T-cell (primary cell): Measurements from ENCODE around the gene KCNA2. TPM values are rescaled to one million over a fixed set of nuclear protein-coding genes. Genes with fewer than 3 reads are reported as not detected.

Source experiments
- ATAC-seq, 4 experiments: fragments of 200-7000 bp in 3 of 4; fragments of 150-1000 bp in 1 of 4; cut with Tn5 transposase; replicated peaks in 1 of 4; 1 replicate in 3 of 4; 2 replicates in 1 of 4; pipeline ENCODE4 v1.10.0; 2021; ENCODE audit warnings: moderate library complexity in 3 of 4, mild to moderate bottlenecking in 2 of 4, moderate number of reproducible peaks in 1 of 4
- CTCF ChIA-PET, 2 donors: fragments of 300-600 bp; sonication (Branson Sonifier 250); formaldehyde crosslinking; loops; one replicate each; lab custom pipeline; 2022; ENCODE audit warnings: antibody characterized with exemption in 2 of 2; lab: Charles Lee
- POLR2A ChIA-PET, 2 donors: fragments of 300-600 bp; sonication (Branson Sonifier 250); formaldehyde crosslinking; loops; one replicate each; lab custom pipeline; 2022; ENCODE audit warnings: antibody characterized with exemption in 2 of 2; lab: Charles Lee
- DNase-seq, 35 experiments: peaks; one replicate each; pipeline versions ENCODE4 v3.0.0 to v3.0.0-alpha.2; 2013 to 2023
- H3K27ac ChIP-seq: one replicate; pipeline ENCODE4 v1.5.1; 2013; ENCODE audit warnings: low read length
- H3K27me3 ChIP-seq, 2 experiments: replicated peaks in 1 of 2; 1 replicate in 1 of 2; 2 replicates in 1 of 2; pipeline versions ENCODE4 v1.6.1 to v1.7.0; 2013; ENCODE audit warnings: low read length in 1 of 2, mixed read lengths in 1 of 2; ENCODE audit not compliant: control insufficient read depth in 2 of 2, insufficient read depth in 2 of 2; ENCODE audit errors: extremely low read depth in 1 of 2
- H3K36me3 ChIP-seq, 2 donors: 1 replicate in 1 of 2; 2 replicates in 1 of 2; pipeline versions ENCODE4 v1.6.1 to v1.7.0; 2013; ENCODE audit warnings: low read length in 1 of 2; ENCODE audit not compliant: control insufficient read depth in 2 of 2, insufficient read depth in 1 of 2; ENCODE audit errors: extremely low read depth in 1 of 2
- H3K4me1 ChIP-seq, 2 experiments: 1 replicate in 1 of 2; 2 replicates in 1 of 2; pipeline versions ENCODE4 v1.6.1 to v1.7.0; 2013; ENCODE audit warnings: low read length in 2 of 2, mixed read lengths in 1 of 2; ENCODE audit not compliant: insufficient read depth in 2 of 2, control insufficient read depth in 1 of 2; ENCODE audit errors: extremely low read depth in 1 of 2
- H3K4me3 ChIP-seq, 2 donors: 1 replicate in 1 of 2; 2 replicates in 1 of 2; pipeline versions ENCODE4 v1.5.1 to v1.7.0; 2013; ENCODE audit warnings: mild to moderate bottlenecking in 2 of 2, low read length in 1 of 2, moderate library complexity in 1 of 2; ENCODE audit not compliant: control insufficient read depth in 1 of 2; ENCODE audit errors: extremely low read depth in 1 of 2
- H3K9me3 ChIP-seq: 2 replicates; pipeline ENCODE4 v1.7.0; 2013
- H3K27ac Mint-ChIP-seq, 2 donors: one replicate each; pipeline ENCODE4 v1.8.0; 2020 to 2021; ENCODE audit warnings: mild to moderate bottlenecking in 2 of 2, mixed read lengths in 2 of 2
- H3K27me3 Mint-ChIP-seq, 2 donors: one replicate each; pipeline ENCODE4 v1.8.0; 2021 to 2022; ENCODE audit warnings: mixed read lengths in 2 of 2
- H3K36me3 Mint-ChIP-seq: one replicate; pipeline ENCODE4 v1.8.0; 2021; ENCODE audit warnings: mixed read lengths
- H3K4me1 Mint-ChIP-seq, 3 donors: one replicate each; pipeline ENCODE4 v1.8.0; 2020 to 2022; ENCODE audit warnings: mixed read lengths in 3 of 3, mild to moderate bottlenecking in 1 of 3
- H3K4me3 Mint-ChIP-seq, 3 donors: one replicate each; pipeline ENCODE4 v1.8.0; 2020 to 2022; ENCODE audit warnings: mild to moderate bottlenecking in 3 of 3, mixed read lengths in 3 of 3, moderate library complexity in 3 of 3
- H3K9me3 Mint-ChIP-seq, 3 donors: one replicate each; pipeline ENCODE4 v1.8.0; 2020 to 2022; ENCODE audit warnings: mixed read lengths in 3 of 3
- WGBS: methylation state at CpG from one replicate; pipeline ENCODE4 v1.1.5; 2013; ENCODE audit warnings: missing lambda C conversion rate; ENCODE audit not compliant: insufficient coverage; 5-methylcytosine and 5-hydroxymethylcytosine counted together
- total RNA-seq, 35 experiments: library from RNA in 6 of 35; stranded (reverse) in 6 of 35; fragments of 120-200 nt in 1 of 35; gene quantifications; one replicate each; pipeline versions ENCODE4 v1.2.1 to v1.2.4 and lab custom pipeline; 2013 to 2026

The KCNA2 gene
- total RNA-seq (1 to 10 TPM in 2 of 5 donors, under 1 TPM in 3; 0.46 to 2.7 (median 0.93) TPM), total RNA-seq (lab: John Stamatoyannopoulos, UW) (0.11 to 7.0 (median 2.0) reads per million in 29 experiments)
- 2.6 TPM for total RNA-seq (2013)

- peaks cover 9 to 30% (median 12%) of the 10 kb centered on the region in 3 donors for H3K4me1 Mint-ChIP-seq
- WGBS = 5% methylated on average over 36 of the region's 41 CpGs
- Histone ChIP-seq H3K36me3 (no peaks in the 10 kb centered on the region), H3K27me3 (peaks cover 22 to 48% of the 10 kb centered on the region in 2 experiments), H3K4me1 (peaks cover 3 to 24% of the 10 kb centered on the region in 2 experiments), H3K27ac (no peak within 1 kb of the TSS), H3K4me3 (peak within 1 kb of the TSS; percentile 51 to 84), H3K9me3 (no peaks in the 10 kb centered on the region)
- no peaks in the 10 kb centered on the region for H3K9me3 Mint-ChIP-seq
- H3K4me3 Mint-ChIP-seq = peak within 1 kb of the TSS; percentile 77 to 83 (median 79)
- peaks cover 9% of the 10 kb centered on the region for H3K36me3 Mint-ChIP-seq
- ChIA-PET POLR2A (no interaction called here), CTCF (interaction anchor here (0.7 to 2.6 kb wide), 6 partner anchors 13 to 160 kb away, joined by 3 to 10 read pairs (median 6); no protein-coding TSS in a partner anchor)
- peak; percentile 38 to 54 (median 40) for ATAC-seq
- DNase-seq = peak in 4 of 35 experiments; percentile 11 to 26 (median 12)
- no peak within 1 kb of the TSS for H3K27ac Mint-ChIP-seq
- peaks cover 20 to 60% of the 10 kb centered on the region in 2 donors for H3K27me3 Mint-ChIP-seq
These were observed at the start of gene KCNA2 for GRCh38 chr1:110605901-110606656. KCNA2 (minus strand) TSS chr1:110606358; CDS start chr1:110604782, 1,576 bp downstream.

- DNase-seq (no peak), ATAC-seq (no peak)
- peaks cover 0 to 11% of the 10 kb centered on the region in 2 donors for H3K36me3 ChIP-seq
- Mint-ChIP-seq H3K4me3 (no peak overlapping the region), H3K4me1 (peaks cover 20 to 30% (median 27%) of the 10 kb centered on the region in 3 donors), H3K9me3 (no peaks in the 10 kb centered on the region), H3K36me3 (peaks cover 8% of the 10 kb centered on the region), H3K27me3 (no peaks in the 10 kb centered on the region), H3K27ac (peak overlapping the region; percentile 49 to 72)
- no peaks in the 10 kb centered on the region for H3K27me3 ChIP-seq
- no peak overlapping the region for H3K27ac ChIP-seq
- H3K9me3 ChIP-seq = no peaks in the 10 kb centered on the region
- POLR2A ChIA-PET = no interaction called here
- no peak overlapping the region for H3K4me3 ChIP-seq
- 90% methylated on average over 1 of the region's 2 CpGs for WGBS
- peaks cover 18 to 29% of the 10 kb centered on the region in 2 experiments for H3K4me1 ChIP-seq
- CTCF ChIA-PET = interaction anchor here in 1 of 2 donors (0.8 kb wide), 1 partner anchor 31 kb away, joined by 3 read pairs; no protein-coding TSS in a partner anchor
These were observed 44.5 kb upstream of the KCNA2 start for GRCh38 chr1:110650609-110651008.

- Histone ChIP-seq H3K4me1 (peaks cover 34 to 39% of the 10 kb centered on the region in 2 experiments), H3K9me3 (no peaks in the 10 kb centered on the region), H3K4me3 (no peak overlapping the region), H3K27ac (peak overlapping the region; percentile 64), H3K36me3 (peaks cover 0 to 5% of the 10 kb centered on the region in 2 donors), H3K27me3 (no peaks in the 10 kb centered on the region)
- ATAC-seq (no peak), DNase-seq (no peak)
- H3K4me1 Mint-ChIP-seq = peaks cover 23 to 37% (median 32%) of the 10 kb centered on the region in 3 donors
- H3K4me3 Mint-ChIP-seq = no peak overlapping the region
- no peaks in the 10 kb centered on the region for H3K27me3 Mint-ChIP-seq
- no peak overlapping the region for H3K27ac Mint-ChIP-seq
- ChIA-PET POLR2A (interaction anchor here (0.6 to 1.2 kb wide), 3 partner anchors 14 to 23 kb away, joined by 3 to 4 read pairs (median 4); no protein-coding TSS in a partner anchor), CTCF (interaction anchor here (0.8 to 2.9 kb wide), 11 partner anchors 10 to 117 kb away, joined by 3 to 21 read pairs (median 4); no protein-coding TSS in a partner anchor)
- peaks cover 8% of the 10 kb centered on the region for H3K36me3 Mint-ChIP-seq
- no peaks in the 10 kb centered on the region for H3K9me3 Mint-ChIP-seq
- WGBS = 29% methylated on average over 1 of the region's 2 CpGs
These were observed 42.3 kb upstream of the KCNA2 start for GRCh38 chr1:110648417-110648816.

GRCh38 chr1:110647254-110647891 lies 41.2 kb upstream of the KCNA2 start:
- H3K27me3 ChIP-seq = no peaks in the 10 kb centered on the region
- peak; percentile 72 to 84 (median 76) for ATAC-seq
- no peaks in the 10 kb centered on the region for H3K9me3 ChIP-seq
- Mint-ChIP-seq H3K9me3 (no peaks in the 10 kb centered on the region), H3K36me3 (peaks cover 3% of the 10 kb centered on the region), H3K4me3 (peak overlapping the region in 1 of 3 donors; percentile 62), H3K4me1 (peaks cover 28 to 40% (median 36%) of the 10 kb centered on the region in 3 donors), H3K27ac (no peak overlapping the region), H3K27me3 (no peaks in the 10 kb centered on the region)
- H3K4me3 ChIP-seq = no peak overlapping the region
- POLR2A ChIA-PET = interaction anchor here (0.5 to 1.6 kb wide), 7 partner anchors 12 to 29 kb away, joined by 3 to 6 read pairs (median 4); no protein-coding TSS in a partner anchor
- no peaks in the 10 kb centered on the region for H3K36me3 ChIP-seq
- DNase-seq = peak in 1 of 35 experiments; percentile 61
- H3K27ac ChIP-seq = peak overlapping the region; percentile 64
- H3K4me1 ChIP-seq = peaks cover 41 to 44% of the 10 kb centered on the region in 2 experiments
- CTCF ChIA-PET = interaction anchor here (0.7 to 2.9 kb wide), 15 partner anchors 9 to 118 kb away, joined by 3 to 21 read pairs (median 4); no protein-coding TSS in a partner anchor
- 17% methylated on average over 3 of the region's 5 CpGs for WGBS

GRCh38 chr1:110645821-110646735 lies 39.9 kb upstream of the KCNA2 start:
- peak overlapping the region in 2 of 3 donors; percentile 16 to 29 for H3K4me3 Mint-ChIP-seq
- H3K27me3 Mint-ChIP-seq = no peaks in the 10 kb centered on the region
- peak overlapping the region; percentile 64 for H3K27ac ChIP-seq
- peaks cover 3 to 5% (median 3%) of the 10 kb centered on the region in 3 donors for H3K9me3 Mint-ChIP-seq
- H3K36me3 Mint-ChIP-seq = no peaks in the 10 kb centered on the region
- CTCF ChIA-PET = interaction anchor here (0.7 to 2.9 kb wide), 12 partner anchors 8 to 119 kb away, joined by 3 to 21 read pairs (median 4); no protein-coding TSS in a partner anchor
- H3K4me1 ChIP-seq = peaks cover 43 to 55% of the 10 kb centered on the region in 2 experiments
- H3K9me3 ChIP-seq = no peaks in the 10 kb centered on the region
- H3K36me3 ChIP-seq = no peaks in the 10 kb centered on the region
- H3K4me3 ChIP-seq = no peak overlapping the region
- POLR2A ChIA-PET = interaction anchor here (0.6 to 1.6 kb wide), 5 partner anchors 11 to 112 kb away, joined by 3 to 6 read pairs (median 3); no protein-coding TSS in a partner anchor
- no peak for DNase-seq
- WGBS = 83% methylated on average over 2 of the region's 4 CpGs
- no peaks in the 10 kb centered on the region for H3K27me3 ChIP-seq
- H3K27ac Mint-ChIP-seq = peak overlapping the region in 1 of 2 donors; percentile 84
- peaks cover 41 to 47% (median 42%) of the 10 kb centered on the region in 3 donors for H3K4me1 Mint-ChIP-seq
- ATAC-seq = peak in 2 of 4 experiments; percentile 30 to 46
